Stimulated activated naive CD8-positive, alpha-beta T cell treated with anti-CD3 and anti-CD28 coated beads, Interleukin-15, Interleukin-2, amounts not matched to agents 100 ng/mL and 50 ng/mL, for 24 hours (primary cell): ENCODE results near the gene MAGI1.

ENCODE experiments used
- H3K27ac Mint-ChIP-seq: one replicate; pipeline ENCODE4 v1.8.0; 2021; ENCODE audit warnings: mild to moderate bottlenecking, mixed read lengths
- H3K27me3 Mint-ChIP-seq: one replicate; pipeline ENCODE4 v1.8.0; 2021; ENCODE audit warnings: mixed read lengths
- H3K36me3 Mint-ChIP-seq: one replicate; pipeline ENCODE4 v1.8.0; 2021; ENCODE audit warnings: low read depth, mixed read lengths
- H3K4me1 Mint-ChIP-seq: one replicate; pipeline ENCODE4 v1.8.0; 2021; ENCODE audit warnings: low read depth, mixed read lengths
- H3K4me3 Mint-ChIP-seq: one replicate; pipeline ENCODE4 v1.8.0; 2021; ENCODE audit warnings: mild to moderate bottlenecking, mixed read lengths
- H3K9me3 Mint-ChIP-seq: one replicate; pipeline ENCODE4 v1.8.0; 2021; ENCODE audit warnings: mixed read lengths

The MAGI1 gene

GRCh38 chr3:65889707-65890099, 149.0 kb downstream of the MAGI1 start:
- H3K4me3 Mint-ChIP-seq, result no peak overlapping the region
- H3K4me1 Mint-ChIP-seq, result no peaks in the 10 kb centered on the region
- H3K9me3 Mint-ChIP-seq, result no peaks in the 10 kb centered on the region
- peaks cover 4% of the 10 kb centered on the region for H3K27me3 Mint-ChIP-seq
- no peaks in the 10 kb centered on the region for H3K36me3 Mint-ChIP-seq
- no peak overlapping the region for H3K27ac Mint-ChIP-seq

DNA sequence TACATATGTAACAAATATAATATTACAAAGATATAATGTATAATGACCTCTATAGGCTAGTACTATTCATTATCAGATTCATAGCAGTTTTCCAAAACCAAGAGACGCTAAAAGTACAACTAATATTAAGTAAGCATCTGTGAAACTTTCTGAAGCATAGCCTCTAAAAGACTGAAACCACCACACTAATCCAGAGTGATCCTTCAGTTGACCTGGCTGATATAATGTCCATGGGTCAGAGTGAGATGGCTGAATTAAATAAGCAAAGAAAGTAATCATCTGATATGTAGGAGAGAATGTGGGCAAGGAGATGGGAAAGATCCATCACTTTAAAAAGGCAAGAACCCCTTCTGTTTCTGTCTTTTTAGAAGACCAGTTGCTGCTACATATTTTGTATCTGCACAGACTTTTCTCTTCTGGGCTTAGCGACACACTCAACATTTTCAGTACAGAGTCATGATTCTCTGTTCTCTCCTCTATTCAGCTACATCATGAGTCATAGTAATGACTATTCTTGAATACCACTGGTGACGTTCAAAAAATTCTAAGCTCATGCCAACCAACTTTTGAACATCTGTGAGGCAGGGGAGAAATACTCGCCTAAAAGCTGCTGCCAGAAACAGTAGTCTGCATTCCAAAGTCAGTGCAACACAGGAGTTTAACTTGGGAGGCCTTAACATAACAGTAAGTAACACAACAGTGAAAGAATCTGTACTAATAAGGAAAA, 149.6 kb downstream of the MAGI1 start:
- Mint-ChIP-seq H3K27ac (no peak overlapping the region), H3K4me3 (no peak overlapping the region), H3K36me3 (no peaks in the 10 kb centered on the region), H3K4me1 (no peaks in the 10 kb centered on the region), H3K9me3 (no peaks in the 10 kb centered on the region), H3K27me3 (peaks cover 4% of the 10 kb centered on the region)

GRCh38 chr3:65888196-65888595, 150.5 kb downstream of the MAGI1 start:
- no peaks in the 10 kb centered on the region for H3K36me3 Mint-ChIP-seq
- no peaks in the 10 kb centered on the region for H3K4me1 Mint-ChIP-seq
- H3K27ac Mint-ChIP-seq, result no peak overlapping the region
- H3K4me3 Mint-ChIP-seq, result no peak overlapping the region
- peaks cover 4% of the 10 kb centered on the region for H3K27me3 Mint-ChIP-seq
- no peaks in the 10 kb centered on the region for H3K9me3 Mint-ChIP-seq

DNA sequence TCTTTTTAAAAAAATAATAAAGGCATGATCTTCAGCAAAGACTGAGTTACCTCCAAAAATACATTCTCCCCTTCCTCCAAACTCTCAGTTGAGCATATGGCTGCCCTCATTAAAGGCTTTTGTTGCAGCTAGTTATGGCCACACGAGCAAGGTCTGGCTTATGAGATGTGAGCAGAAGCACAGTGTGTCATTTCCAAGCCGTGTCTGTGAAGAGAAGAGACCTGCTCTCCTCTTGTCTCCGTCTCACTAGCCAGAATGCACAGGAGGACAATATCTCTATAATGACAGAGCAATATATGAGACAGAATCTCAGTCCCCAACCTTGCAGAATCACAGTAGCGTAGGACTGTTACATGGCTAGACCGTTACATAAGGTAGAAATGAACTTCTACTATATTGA, 152.3 kb downstream of the MAGI1 start:
- Mint-ChIP-seq H3K36me3 (no peaks in the 10 kb centered on the region), H3K4me1 (no peaks in the 10 kb centered on the region), H3K9me3 (peaks cover 4% of the 10 kb centered on the region), H3K27ac (no peak overlapping the region), H3K4me3 (no peak overlapping the region), H3K27me3 (peaks cover 4% of the 10 kb centered on the region)

- no peak overlapping the region for H3K4me3 Mint-ChIP-seq
- no peaks in the 10 kb centered on the region for H3K27me3 Mint-ChIP-seq
- H3K36me3 Mint-ChIP-seq, result no peaks in the 10 kb centered on the region
- no peak overlapping the region for H3K27ac Mint-ChIP-seq
- H3K4me1 Mint-ChIP-seq, result no peaks in the 10 kb centered on the region
- H3K9me3 Mint-ChIP-seq, result peaks cover 4% of the 10 kb centered on the region
These were observed 154.6 kb downstream of the MAGI1 start for GRCh38 chr3:65884071-65884470.

DNA sequence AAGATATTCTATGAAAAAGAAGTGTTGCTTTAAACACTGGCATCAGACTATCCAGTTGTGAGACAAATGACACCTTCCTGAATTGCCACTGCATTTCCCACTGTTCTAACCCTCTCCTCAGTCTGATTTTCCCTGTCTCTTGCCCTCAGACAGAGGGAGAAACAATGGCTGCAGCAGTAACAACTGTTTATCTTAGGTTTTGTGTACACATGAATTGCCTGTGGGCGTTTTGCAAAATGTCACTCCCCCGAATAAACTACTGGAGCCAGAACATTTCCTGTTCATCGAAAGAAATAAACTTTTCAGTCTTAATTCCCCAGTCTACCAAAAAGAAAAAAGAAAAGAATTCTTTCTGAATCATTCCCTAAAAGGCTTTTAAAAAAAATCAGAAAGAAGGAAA, 155.1 kb downstream of the MAGI1 start:
- Mint-ChIP-seq H3K27me3 (no peaks in the 10 kb centered on the region), H3K9me3 (peaks cover 4% of the 10 kb centered on the region), H3K27ac (no peak overlapping the region), H3K36me3 (no peaks in the 10 kb centered on the region), H3K4me3 (no peak overlapping the region), H3K4me1 (no peaks in the 10 kb centered on the region)

GRCh38 chr3:65880350-65880749, 158.4 kb downstream of the MAGI1 start:
- Mint-ChIP-seq H3K4me3 (no peak overlapping the region), H3K9me3 (peaks cover 4% of the 10 kb centered on the region), H3K36me3 (no peaks in the 10 kb centered on the region), H3K27ac (no peak overlapping the region), H3K4me1 (no peaks in the 10 kb centered on the region), H3K27me3 (no peaks in the 10 kb centered on the region)

GRCh38 chr3:65879372-65879771, 159.3 kb downstream of the MAGI1 start:
- Mint-ChIP-seq H3K27ac (no peak overlapping the region), H3K27me3 (no peaks in the 10 kb centered on the region), H3K4me3 (no peak overlapping the region), H3K9me3 (peaks cover 4% of the 10 kb centered on the region), H3K4me1 (no peaks in the 10 kb centered on the region), H3K36me3 (no peaks in the 10 kb centered on the region)

- Mint-ChIP-seq H3K9me3 (peaks cover 4% of the 10 kb centered on the region), H3K36me3 (no peaks in the 10 kb centered on the region), H3K4me1 (no peaks in the 10 kb centered on the region), H3K27ac (no peak overlapping the region), H3K27me3 (no peaks in the 10 kb centered on the region), H3K4me3 (no peak overlapping the region)
These were observed 159.9 kb downstream of the MAGI1 start for GRCh38 chr3:65878831-65879230.

DNA sequence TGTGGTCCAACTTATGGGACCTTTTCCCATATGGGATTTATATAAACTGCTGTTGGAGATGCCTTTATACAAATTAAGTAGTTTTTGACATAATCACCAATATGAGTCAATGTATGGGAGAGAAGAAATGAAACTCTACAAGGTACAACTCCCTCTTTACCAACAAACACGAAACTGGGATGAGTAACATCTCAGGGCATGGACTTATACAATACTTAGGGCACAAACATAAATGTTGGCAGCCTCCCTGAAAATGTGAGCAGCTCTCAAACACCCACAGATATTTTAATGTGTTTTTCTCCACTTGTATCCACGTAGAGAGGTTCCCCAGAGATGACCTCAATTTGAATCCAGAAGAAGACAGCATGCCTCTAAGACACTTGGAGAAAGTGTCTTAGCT, 161.6 kb downstream of the MAGI1 start:
- no peak overlapping the region for H3K4me3 Mint-ChIP-seq
- no peaks in the 10 kb centered on the region for H3K36me3 Mint-ChIP-seq
- no peaks in the 10 kb centered on the region for H3K4me1 Mint-ChIP-seq
- H3K27me3 Mint-ChIP-seq, result no peaks in the 10 kb centered on the region
- H3K9me3 Mint-ChIP-seq, result peaks cover 4% of the 10 kb centered on the region
- no peak overlapping the region for H3K27ac Mint-ChIP-seq

DNA sequence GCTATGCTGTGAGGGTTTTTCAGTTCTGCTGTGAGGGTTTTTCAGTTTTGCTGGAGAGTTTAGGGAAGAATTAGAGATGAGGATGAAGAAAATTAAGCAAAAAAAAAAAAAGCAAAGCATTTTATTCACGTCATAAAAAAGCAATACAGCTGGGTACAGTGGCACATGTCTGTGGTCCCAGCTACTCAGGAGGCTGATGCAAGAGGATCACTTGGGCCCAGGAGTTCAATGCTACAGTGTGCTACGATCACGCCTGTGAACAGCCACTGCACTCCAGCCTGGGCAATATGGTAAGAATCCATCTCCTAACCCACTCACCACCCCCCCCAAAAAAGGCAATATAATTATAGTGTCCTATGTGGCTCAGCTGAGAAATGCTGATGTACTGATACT, 162.7 kb downstream of the MAGI1 start:
- H3K4me1 Mint-ChIP-seq, result no peaks in the 10 kb centered on the region
- peaks cover 3% of the 10 kb centered on the region for H3K9me3 Mint-ChIP-seq
- no peaks in the 10 kb centered on the region for H3K36me3 Mint-ChIP-seq
- no peaks in the 10 kb centered on the region for H3K27me3 Mint-ChIP-seq
- no peak overlapping the region for H3K4me3 Mint-ChIP-seq
- no peak overlapping the region for H3K27ac Mint-ChIP-seq

GRCh38 chr3:65875393-65876027, 163.2 kb downstream of the MAGI1 start:
- H3K4me3 Mint-ChIP-seq, result no peak overlapping the region
- peaks cover 3% of the 10 kb centered on the region for H3K9me3 Mint-ChIP-seq
- H3K27ac Mint-ChIP-seq, result no peak overlapping the region
- no peaks in the 10 kb centered on the region for H3K36me3 Mint-ChIP-seq
- H3K27me3 Mint-ChIP-seq, result no peaks in the 10 kb centered on the region
- H3K4me1 Mint-ChIP-seq, result no peaks in the 10 kb centered on the region

DNA sequence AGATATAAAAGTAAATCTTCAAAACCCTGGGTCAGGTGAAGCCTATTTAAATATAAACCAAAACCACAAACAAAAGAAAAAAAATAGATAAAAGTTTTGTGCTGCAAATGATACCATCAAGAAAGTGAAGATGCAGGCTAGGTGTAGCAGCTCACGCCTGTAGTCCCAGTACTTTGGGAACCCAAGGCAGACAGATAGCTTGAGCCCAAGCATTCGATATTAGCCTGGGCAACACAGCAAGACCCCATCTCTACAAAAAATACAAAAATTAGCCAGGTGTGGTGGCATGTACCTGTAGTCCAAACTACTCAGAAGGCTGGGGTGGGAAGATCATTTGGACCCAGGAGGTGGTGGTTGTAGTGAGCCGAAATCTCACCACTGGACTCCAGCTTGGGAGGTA, 164.8 kb downstream of the MAGI1 start:
- H3K4me3 Mint-ChIP-seq, result no peak overlapping the region
- H3K4me1 Mint-ChIP-seq, result no peaks in the 10 kb centered on the region
- H3K27ac Mint-ChIP-seq, result no peak overlapping the region
- no peaks in the 10 kb centered on the region for H3K27me3 Mint-ChIP-seq
- no peaks in the 10 kb centered on the region for H3K36me3 Mint-ChIP-seq
- peaks cover 3% of the 10 kb centered on the region for H3K9me3 Mint-ChIP-seq

DNA sequence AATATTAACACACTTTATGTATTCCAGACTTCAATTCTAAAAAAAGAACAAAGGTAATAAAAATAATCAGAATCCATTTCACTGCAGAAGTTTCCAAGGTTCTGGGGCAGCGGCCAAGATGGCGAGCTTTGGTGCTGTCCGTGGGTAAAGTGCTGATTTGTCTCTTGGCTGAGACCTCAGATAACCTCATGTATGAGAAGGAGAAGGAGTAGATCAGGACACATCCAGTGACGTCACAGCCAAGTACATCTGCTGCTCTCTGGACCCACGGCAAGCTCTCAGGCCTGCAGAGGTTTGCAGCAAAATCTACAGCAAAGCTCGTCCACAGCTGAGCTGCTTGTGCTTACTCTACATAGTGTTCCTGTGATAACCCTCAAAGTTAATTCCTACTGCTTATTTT, 165.7 kb downstream of the MAGI1 start:
- no peak overlapping the region for H3K4me3 Mint-ChIP-seq
- no peaks in the 10 kb centered on the region for H3K36me3 Mint-ChIP-seq
- peaks cover 3% of the 10 kb centered on the region for H3K9me3 Mint-ChIP-seq
- no peaks in the 10 kb centered on the region for H3K27me3 Mint-ChIP-seq
- H3K27ac Mint-ChIP-seq, result no peak overlapping the region
- no peaks in the 10 kb centered on the region for H3K4me1 Mint-ChIP-seq

GRCh38 chr3:65871305-65872141, 167.2 kb downstream of the MAGI1 start:
- no peak overlapping the region for H3K27ac Mint-ChIP-seq
- H3K4me3 Mint-ChIP-seq, result no peak overlapping the region
- no peaks in the 10 kb centered on the region for H3K36me3 Mint-ChIP-seq
- H3K27me3 Mint-ChIP-seq, result no peaks in the 10 kb centered on the region
- H3K4me1 Mint-ChIP-seq, result no peaks in the 10 kb centered on the region
- H3K9me3 Mint-ChIP-seq, result peaks cover 3% of the 10 kb centered on the region
